H9 (cell line): ENCODE results near the gene DUOX2. TPM values are rescaled to one million over a fixed set of nuclear protein-coding genes. Genes with fewer than 3 reads are reported as not detected.

ENCODE experiments used
- DNase-seq: peaks from one replicate; pipeline ENCODE4 v3.0.0-alpha.2; 2017
- H2AFZ ChIP-seq: one replicate; pipeline ENCODE4 v1.6.1; 2013; ENCODE audit warnings: mild to moderate bottlenecking, low read length, control low read depth, moderate library complexity
- H2AK5ac ChIP-seq: 2 replicates; pipeline ENCODE4 v1.6.1; 2013; ENCODE audit warnings: low read length, control low read depth, mixed read lengths; ENCODE audit not compliant: insufficient read length
- H2BK120ac ChIP-seq: one replicate; pipeline ENCODE4 v1.6.1; 2013; ENCODE audit warnings: low read depth, mild to moderate bottlenecking, low read length, control low read depth, inconsistent platforms; ENCODE audit not compliant: poor library complexity, severe bottlenecking
- H2BK12ac ChIP-seq: 2 replicates; pipeline ENCODE4 v1.6.1; 2013; ENCODE audit warnings: low read length, control low read depth, mixed read lengths, low read depth; ENCODE audit not compliant: insufficient read length
- H2BK15ac ChIP-seq: 2 replicates; pipeline ENCODE4 v1.6.1; 2013; ENCODE audit warnings: low read depth, low read length, control low read depth
- H2BK20ac ChIP-seq: one replicate; pipeline ENCODE4 v1.6.1; 2013; ENCODE audit warnings: low read depth, mild to moderate bottlenecking, low read length, control low read depth, inconsistent platforms; ENCODE audit not compliant: poor library complexity, severe bottlenecking
- H2BK5ac ChIP-seq: 2 replicates; pipeline ENCODE4 v1.6.1; 2013; ENCODE audit warnings: low read length, control low read depth, mixed read lengths; ENCODE audit not compliant: insufficient read length
- H3K14ac ChIP-seq: 2 replicates; pipeline ENCODE4 v1.6.1; 2013; ENCODE audit warnings: low read length, control low read depth; ENCODE audit not compliant: insufficient read depth
- H3K18ac ChIP-seq: 2 replicates; pipeline ENCODE4 v1.6.1; 2013; ENCODE audit warnings: low read depth, mild to moderate bottlenecking, mixed read lengths, low read length, control low read depth; ENCODE audit not compliant: insufficient read length
- H3K23ac ChIP-seq: 2 replicates; pipeline ENCODE4 v1.6.1; 2013; ENCODE audit warnings: low read length, control low read depth, mixed read lengths, low read depth; ENCODE audit not compliant: insufficient read length
- H3K23me2 ChIP-seq: 2 replicates; pipeline ENCODE4 v1.6.1; 2013; ENCODE audit warnings: low read depth, mild to moderate bottlenecking, mixed read lengths, low read length, control low read depth; ENCODE audit not compliant: insufficient read length, poor library complexity, severe bottlenecking
- H3K27ac ChIP-seq: 2 replicates; pipeline ENCODE4 v1.5.1; 2013; ENCODE audit warnings: low read length, control low read depth, mixed read lengths, low read depth; ENCODE audit not compliant: insufficient read length
- H3K27me3 ChIP-seq: 2 replicates; pipeline ENCODE4 v1.6.1; 2013; ENCODE audit warnings: low read length, control low read depth, inconsistent platforms; ENCODE audit not compliant: insufficient read depth
- H3K4ac ChIP-seq: 2 replicates; pipeline ENCODE4 v1.6.1; 2013; ENCODE audit warnings: low read depth, mild to moderate bottlenecking, control low read depth, inconsistent platforms, low read length, moderate library complexity
- H3K4me1 ChIP-seq: 2 replicates; pipeline ENCODE4 v1.6.1; 2013; ENCODE audit warnings: low read length, control low read depth, inconsistent platforms; ENCODE audit not compliant: insufficient read depth
- H3K4me2 ChIP-seq: 2 replicates; pipeline ENCODE4 v1.6.1; 2013; ENCODE audit warnings: low read length, control low read depth, mixed read lengths; ENCODE audit not compliant: insufficient read length, insufficient read depth
- H3K56ac ChIP-seq: 2 replicates; pipeline ENCODE4 v1.6.1; 2013; ENCODE audit warnings: low read depth, mild to moderate bottlenecking, mixed read lengths, low read length, control low read depth; ENCODE audit not compliant: insufficient read length
- H3K79me1 ChIP-seq: 2 replicates; pipeline ENCODE4 v1.6.1; 2013; ENCODE audit warnings: low read depth, mild to moderate bottlenecking, moderate library complexity, low read length, control low read depth, inconsistent platforms; ENCODE audit not compliant: insufficient read depth, poor library complexity, severe bottlenecking
- H3K79me2 ChIP-seq: 2 replicates; pipeline ENCODE4 v1.6.1; 2013; ENCODE audit warnings: low read length, control low read depth, inconsistent platforms; ENCODE audit not compliant: insufficient read depth
- H3K9ac ChIP-seq: 2 replicates; pipeline ENCODE4 v1.6.1; 2013; ENCODE audit warnings: low read length, control low read depth, mixed read lengths; ENCODE audit not compliant: insufficient read length; ENCODE audit errors: extremely low read depth
- H3K9me3 ChIP-seq: one replicate; pipeline ENCODE4 v1.6.1; 2013; ENCODE audit warnings: low read depth, low read length, inconsistent platforms; ENCODE audit not compliant: control insufficient read depth
- H3T11ph ChIP-seq: one replicate; pipeline ENCODE4 v1.6.1; 2013; ENCODE audit warnings: mild to moderate bottlenecking, low read length, control low read depth, inconsistent platforms
- H4K20me1 ChIP-seq: one replicate; pipeline ENCODE4 v1.6.1; 2013; ENCODE audit not compliant: control insufficient read depth, insufficient read length, insufficient read depth
- H4K5ac ChIP-seq: 2 replicates; pipeline ENCODE4 v1.6.1; 2013; ENCODE audit warnings: low read depth, mild to moderate bottlenecking, mixed read lengths, low read length, control low read depth; ENCODE audit not compliant: insufficient read length
- H4K8ac ChIP-seq: replicated peaks from 2 replicates; pipeline ENCODE4 v1.6.1; 2013; ENCODE audit warnings: low read length, control low read depth, mixed read lengths, low read depth; ENCODE audit not compliant: insufficient read length
- H4K91ac ChIP-seq: 2 replicates; pipeline ENCODE4 v1.6.1; 2013; ENCODE audit warnings: low read depth, mild to moderate bottlenecking, moderate library complexity, mixed read lengths, low read length, control low read depth; ENCODE audit not compliant: insufficient read length
- H3K27ac Mint-ChIP-seq, 3 experiments: 2 replicates in 2 of 3; 3 replicates in 1 of 3; pipeline ENCODE4 v1.8.0; 2020 to 2021; ENCODE audit warnings: mixed read lengths in 3 of 3, mild to moderate bottlenecking in 1 of 3, moderate library complexity in 1 of 3
- H3K27me3 Mint-ChIP-seq: 2 replicates; pipeline ENCODE4 v1.8.0; 2021; ENCODE audit warnings: low read depth, mild to moderate bottlenecking, moderate library complexity, mixed read lengths
- H3K36me3 Mint-ChIP-seq, 3 experiments: 2 replicates in 2 of 3; 3 replicates in 1 of 3; pipeline ENCODE4 v1.8.0; 2020 to 2021; ENCODE audit warnings: low read depth in 3 of 3, mixed read lengths in 3 of 3; ENCODE audit not compliant: insufficient read depth in 1 of 3
- H3K4me1 Mint-ChIP-seq, 2 experiments: 2 replicates each; pipeline ENCODE4 v1.8.0; 2020; ENCODE audit warnings: mixed read lengths in 2 of 2
- H3K4me3 Mint-ChIP-seq, 2 experiments: 2 replicates in 1 of 2; 3 replicates in 1 of 2; pipeline ENCODE4 v1.8.0; 2020 to 2021; ENCODE audit warnings: mild to moderate bottlenecking in 2 of 2, mixed read lengths in 2 of 2, moderate library complexity in 1 of 2
- H3K9me3 Mint-ChIP-seq, 2 experiments: 2 replicates in 1 of 2; 3 replicates in 1 of 2; pipeline ENCODE4 v1.8.0; 2020; ENCODE audit warnings: mild to moderate bottlenecking in 2 of 2, mixed read lengths in 2 of 2, moderate library complexity in 1 of 2
- WGBS: extraction: QIAGEN DNeasy Blood & Tissue Kit; methylation state at CpG from one replicate; pipeline ENCODE4 v1.1.7; 2013; ENCODE audit warnings: missing lambda C conversion rate, low lambda C conversion rate, mixed read lengths; ENCODE audit not compliant: insufficient read length; ENCODE audit errors: extremely low coverage; 5-methylcytosine and 5-hydroxymethylcytosine counted together
- total RNA-seq: library from RNA; stranded (reverse); gene quantifications from 2 replicates; pipeline ENCODE4 v1.2.1, GENCODE V29; 2021
- TF ChIP-seq, protein P1 (sequence below): fragments of 200-600 bp; sonication (generic); conservative IDR thresholded peaks from 3 replicates; pipeline ENCODE4 v1.8.0; 2021; ENCODE audit warnings: antibody characterized with exemption, mild to moderate bottlenecking

DUOX2 gene
- total RNA-seq, 1 experiment from 2014 or later, result 0.42 TPM

DNA sequence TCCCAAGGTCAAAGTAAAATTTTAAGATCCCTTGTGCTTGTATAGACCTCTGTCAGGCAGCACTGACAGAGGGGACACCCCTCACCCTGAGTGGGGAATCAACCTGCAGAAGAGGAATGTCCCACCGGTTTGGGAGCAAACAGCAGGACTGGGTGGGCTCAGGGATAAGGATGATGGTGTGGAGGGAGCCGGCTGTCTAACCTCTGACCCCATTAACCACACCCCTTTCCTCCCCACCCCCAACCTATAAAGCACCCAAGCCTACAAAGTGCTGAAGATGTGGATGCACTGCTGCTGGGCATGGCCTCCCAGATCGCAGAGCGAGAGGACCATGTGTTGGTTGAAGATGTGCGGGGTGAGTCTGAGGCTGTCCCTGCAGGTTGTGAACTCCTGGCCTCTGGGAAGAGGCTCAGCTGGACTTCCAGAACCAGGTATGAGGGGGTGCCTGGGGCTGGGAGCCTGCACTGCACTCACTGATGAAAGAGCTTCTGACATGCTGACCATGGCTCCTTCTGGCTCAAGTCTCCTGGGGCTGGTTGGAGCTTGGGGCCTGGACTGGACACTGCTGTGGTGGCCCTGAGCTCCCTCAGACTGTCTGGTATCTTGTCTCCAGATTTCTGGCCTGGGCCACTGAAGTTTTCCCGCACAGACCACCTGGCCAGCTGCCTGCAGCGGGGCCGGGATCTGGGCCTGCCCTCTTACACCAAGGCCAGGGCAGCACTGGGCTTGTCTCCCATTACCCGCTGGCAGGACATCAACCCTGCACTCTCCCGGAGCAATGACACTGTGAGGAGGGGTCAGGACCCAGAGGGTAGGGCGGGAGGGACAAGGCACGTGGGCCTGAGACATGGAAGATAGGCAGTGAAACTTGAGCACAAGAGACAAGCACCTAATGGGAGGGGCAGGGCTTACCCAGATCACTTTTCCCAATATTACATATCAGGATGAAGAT, 25.1 kb upstream of the DUOX2 start:
- no peak overlapping the region for H2AFZ ChIP-seq
- H2BK5ac ChIP-seq, result no peak overlapping the region
- Mint-ChIP-seq H3K27ac (no peak overlapping the region), H3K36me3 (no peaks in the 10 kb centered on the region), H3K4me1 (peaks cover 7 to 11% of the 10 kb centered on the region in 2 experiments; a peak in 3 of 4 replicates), H3K4me3 (no peak overlapping the region), H3K27me3 (peaks cover 37% of the 10 kb centered on the region), H3K9me3 (no peaks in the 10 kb centered on the region; a peak in 1 of 5 replicates)
- H4K20me1 ChIP-seq, result no peaks in the 10 kb centered on the region
- H4K91ac ChIP-seq, result no peak overlapping the region
- H3K56ac ChIP-seq, result no peak overlapping the region
- H3K27ac ChIP-seq, result no peak overlapping the region
- H2BK120ac ChIP-seq, result no peak overlapping the region
- H2BK15ac ChIP-seq, result no peak overlapping the region
- no peak overlapping the region for H3T11ph ChIP-seq
- no peak overlapping the region for H3K18ac ChIP-seq
- no peak overlapping the region for H3K4ac ChIP-seq
- H3K79me2 ChIP-seq, result no peaks in the 10 kb centered on the region
- H3K14ac ChIP-seq, result no peak overlapping the region; the same call in 1 of the 2 replicates
- H3K4me2 ChIP-seq, result no peak overlapping the region
- H3K79me1 ChIP-seq, result no peaks in the 10 kb centered on the region
- H4K5ac ChIP-seq, result no peak overlapping the region
- TF ChIP-seq, protein P1, sequence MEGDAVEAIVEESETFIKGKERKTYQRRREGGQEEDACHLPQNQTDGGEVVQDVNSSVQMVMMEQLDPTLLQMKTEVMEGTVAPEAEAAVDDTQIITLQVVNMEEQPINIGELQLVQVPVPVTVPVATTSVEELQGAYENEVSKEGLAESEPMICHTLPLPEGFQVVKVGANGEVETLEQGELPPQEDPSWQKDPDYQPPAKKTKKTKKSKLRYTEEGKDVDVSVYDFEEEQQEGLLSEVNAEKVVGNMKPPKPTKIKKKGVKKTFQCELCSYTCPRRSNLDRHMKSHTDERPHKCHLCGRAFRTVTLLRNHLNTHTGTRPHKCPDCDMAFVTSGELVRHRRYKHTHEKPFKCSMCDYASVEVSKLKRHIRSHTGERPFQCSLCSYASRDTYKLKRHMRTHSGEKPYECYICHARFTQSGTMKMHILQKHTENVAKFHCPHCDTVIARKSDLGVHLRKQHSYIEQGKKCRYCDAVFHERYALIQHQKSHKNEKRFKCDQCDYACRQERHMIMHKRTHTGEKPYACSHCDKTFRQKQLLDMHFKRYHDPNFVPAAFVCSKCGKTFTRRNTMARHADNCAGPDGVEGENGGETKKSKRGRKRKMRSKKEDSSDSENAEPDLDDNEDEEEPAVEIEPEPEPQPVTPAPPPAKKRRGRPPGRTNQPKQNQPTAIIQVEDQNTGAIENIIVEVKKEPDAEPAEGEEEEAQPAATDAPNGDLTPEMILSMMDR, result no peak
- no peak overlapping the region for H3K23ac ChIP-seq
- no peak for DNase-seq
- H2AK5ac ChIP-seq, result no peak overlapping the region
- no peak overlapping the region for H3K9ac ChIP-seq
- no peak overlapping the region for H4K8ac ChIP-seq
- WGBS, result no CpG with 5 or more reads among the region's 12 CpGs
- H2BK12ac ChIP-seq, result no peak overlapping the region
- H3K27me3 ChIP-seq, result peaks cover 22% of the 10 kb centered on the region
- H3K23me2 ChIP-seq, result no peaks in the 10 kb centered on the region
- H3K9me3 ChIP-seq, result no peaks in the 10 kb centered on the region
- H2BK20ac ChIP-seq, result no peak overlapping the region
- H3K4me1 ChIP-seq, result no peaks in the 10 kb centered on the region; the same call in 1 of the 2 replicates
